SKM-1 (cell line): ENCODE data around the gene RUVBL2.
"Not testable (repeated sequence)": the region's sequence is repeated elsewhere in the genome, so short reads cannot be mapped to it uniquely, and the experiment has no call there.

Experiments
- DNase-seq: peaks from one replicate; lab custom pipeline; 2025; ENCODE audit not compliant: unreplicated experiment; lab: John Stamatoyannopoulos, UW

The RUVBL2 gene

GRCh38 chr19:49017041-49017665 is 23.5 kb downstream of the RUVBL2 start, which contains the start of gene LHB:
TSS of gene LHB (minus strand) at chr19:49017091. CDS start at chr19:49017081, 10 bp downstream.
- DNase-seq: no peak

- DNase-seq: no peak
These were observed 24.1 kb downstream of the RUVBL2 start for GRCh38 chr19:49017666-49018351.

GRCh38 chr19:49018388-49019241 is 24.9 kb downstream of the RUVBL2 start:
- not testable (repeated sequence) for DNase-seq

- DNase-seq: no peak
These were observed 25.7 kb downstream of the RUVBL2 start for GRCh38 chr19:49019242-49019932.

- DNase-seq: no peak
These were observed 26.7 kb downstream of the RUVBL2 start for GRCh38 chr19:49020342-49020741.

- no peak for DNase-seq
These were observed 27.5 kb downstream of the RUVBL2 start for GRCh38 chr19:49020931-49021895.

- DNase-seq: no peak
These were observed 28.4 kb downstream of the RUVBL2 start for GRCh38 chr19:49022116-49022515.

- not testable (repeated sequence) for DNase-seq
These were observed 30.5 kb downstream of the RUVBL2 start, which contains the start of gene CGB3 for GRCh38 chr19:49024233-49024632. TSS of gene CGB3 (minus strand) at chr19:49024333. CDS start at chr19:49023971, 362 bp downstream.

- not testable (repeated sequence) for DNase-seq
These were observed 31.4 kb downstream of the RUVBL2 start for GRCh38 chr19:49025088-49025487.

- not testable (repeated sequence) for DNase-seq
These were observed 31.9 kb downstream of the RUVBL2 start for GRCh38 chr19:49025599-49025998.

- not testable (repeated sequence) for DNase-seq
These were observed 35.0 kb downstream of the RUVBL2 start for GRCh38 chr19:49028686-49029085.

GRCh38 chr19:49029749-49030148 is 36.1 kb downstream of the RUVBL2 start:
- DNase-seq: not testable (repeated sequence)

- DNase-seq: not testable (repeated sequence)
These were observed 36.6 kb downstream of the RUVBL2 start for GRCh38 chr19:49030323-49030722.

- DNase-seq: not testable (repeated sequence)
These were observed 38.1 kb downstream of the RUVBL2 start, which contains the start of gene CGB2 for GRCh38 chr19:49031642-49032301. TSS of gene CGB2 (plus strand) at chr19:49031890. CDS start at chr19:49032096, 206 bp downstream.

GRCh38 chr19:49036815-49037214 is 43.1 kb downstream of the RUVBL2 start, which contains the start of gene CGB1:
TSS of gene CGB1 (minus strand) at chr19:49036895. CDS start at chr19:49036711, 184 bp downstream.
- not testable (repeated sequence) for DNase-seq

- DNase-seq: not testable (repeated sequence)
These were observed 44.4 kb downstream of the RUVBL2 start for GRCh38 chr19:49038111-49038510.

- not testable (repeated sequence) for DNase-seq
These were observed 45.0 kb downstream of the RUVBL2 start for GRCh38 chr19:49038557-49039276.

GRCh38 chr19:49039736-49040135 is 46.0 kb downstream of the RUVBL2 start:
- DNase-seq: not testable (repeated sequence)
